ENCODE results near the gene MUC5B. TPM values are rescaled to one million over a fixed set of nuclear protein-coding genes. Genes with fewer than 3 reads are reported as not detected.

MUC5B gene
- total and polyA plus RNA-seq, 2 of the 13 experiments (the other 11 are each of a cell fraction or from before 2014, with no cell fraction given): 0.01 TPM; not detected in 1

- TF ChIP-seq ZFYVE20 (CRISPR knock-in tag; IDR thresholded peaks at IDR 0.05; ENCODE audit: borderline replicate concordance, low read depth) (no peak), NR2F2 (IDR thresholded peaks at IDR 0.05; ENCODE audit: borderline replicate concordance, low read depth) (no peak), TEAD2 (CRISPR knock-in tag; IDR thresholded peaks at IDR 0.05) (no peak), FLYWCH1 (CRISPR knock-in tag; IDR thresholded peaks at IDR 0.05) (no peak), HNRNPH1 (optimal IDR thresholded peaks at IDR 0.05; ENCODE audit: low read depth, low read length) (no peak), EZH2 (conservative IDR thresholded peaks at IDR 0.05; ENCODE audit: low read depth, low read length) (no peak), ZKSCAN5 (CRISPR knock-in tag; IDR thresholded peaks at IDR 0.05) (no peak), CENPBD1 (CRISPR knock-in tag; IDR thresholded peaks at IDR 0.05; ENCODE audit: borderline replicate concordance, low read depth) (no peak), CHD2 (IDR thresholded peaks at IDR 0.05; ENCODE audit: low read depth, low read length) (no peak), FOXJ3 (CRISPR knock-in tag; IDR thresholded peaks at IDR 0.05; ENCODE audit: borderline replicate concordance) (0 out of 2 replicates have a peak, but pooled peaks have one; percentile 14), ZNF260 (CRISPR knock-in tag; IDR thresholded peaks at IDR 0.05; ENCODE audit: borderline replicate concordance, low read depth) (no peak), MTA3 (CRISPR knock-in tag; IDR thresholded peaks at IDR 0.05) (no peak), SNRNP70 (IDR thresholded peaks at IDR 0.05; ENCODE audit: low read depth, low read length) (no peak), SP4 (CRISPR knock-in tag; IDR thresholded peaks at IDR 0.05) (no peak), ZNF775 (CRISPR knock-in tag; IDR thresholded peaks at IDR 0.05; ENCODE audit: borderline replicate concordance) (no peak), ZBTB20 (CRISPR knock-in tag; IDR thresholded peaks at IDR 0.05; ENCODE audit: borderline replicate concordance, low read depth) (0 out of 2 replicates have a peak, but pooled peaks have one; percentile 34), ZNF839 (CRISPR knock-in tag; IDR thresholded peaks at IDR 0.05; ENCODE audit: borderline replicate concordance) (no peak), PPARG (CRISPR knock-in tag; conservative IDR thresholded peaks at IDR 0.05) (no peak), FOXM1 (CRISPR knock-in tag; IDR thresholded peaks at IDR 0.05) (no peak)
- TF ChIP-seq, protein P1, sequence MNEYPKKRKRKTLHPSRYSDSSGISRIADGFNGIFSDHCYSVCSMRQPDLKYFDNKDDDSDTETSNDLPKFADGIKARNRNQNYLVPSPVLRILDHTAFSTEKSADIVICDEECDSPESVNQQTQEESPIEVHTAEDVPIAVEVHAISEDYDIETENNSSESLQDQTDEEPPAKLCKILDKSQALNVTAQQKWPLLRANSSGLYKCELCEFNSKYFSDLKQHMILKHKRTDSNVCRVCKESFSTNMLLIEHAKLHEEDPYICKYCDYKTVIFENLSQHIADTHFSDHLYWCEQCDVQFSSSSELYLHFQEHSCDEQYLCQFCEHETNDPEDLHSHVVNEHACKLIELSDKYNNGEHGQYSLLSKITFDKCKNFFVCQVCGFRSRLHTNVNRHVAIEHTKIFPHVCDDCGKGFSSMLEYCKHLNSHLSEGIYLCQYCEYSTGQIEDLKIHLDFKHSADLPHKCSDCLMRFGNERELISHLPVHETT (CRISPR knock-in tag; conservative IDR thresholded peaks at IDR 0.05): no peak
- TF ChIP-seq, protein P2, sequence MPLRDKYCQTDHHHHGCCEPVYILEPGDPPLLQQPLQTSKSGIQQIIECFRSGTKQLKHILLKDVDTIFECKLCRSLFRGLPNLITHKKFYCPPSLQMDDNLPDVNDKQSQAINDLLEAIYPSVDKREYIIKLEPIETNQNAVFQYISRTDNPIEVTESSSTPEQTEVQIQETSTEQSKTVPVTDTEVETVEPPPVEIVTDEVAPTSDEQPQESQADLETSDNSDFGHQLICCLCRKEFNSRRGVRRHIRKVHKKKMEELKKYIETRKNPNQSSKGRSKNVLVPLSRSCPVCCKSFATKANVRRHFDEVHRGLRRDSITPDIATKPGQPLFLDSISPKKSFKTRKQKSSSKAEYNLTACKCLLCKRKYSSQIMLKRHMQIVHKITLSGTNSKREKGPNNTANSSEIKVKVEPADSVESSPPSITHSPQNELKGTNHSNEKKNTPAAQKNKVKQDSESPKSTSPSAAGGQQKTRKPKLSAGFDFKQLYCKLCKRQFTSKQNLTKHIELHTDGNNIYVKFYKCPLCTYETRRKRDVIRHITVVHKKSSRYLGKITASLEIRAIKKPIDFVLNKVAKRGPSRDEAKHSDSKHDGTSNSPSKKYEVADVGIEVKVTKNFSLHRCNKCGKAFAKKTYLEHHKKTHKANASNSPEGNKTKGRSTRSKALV (CRISPR knock-in tag; IDR thresholded peaks at IDR 0.05): 0 out of 2 replicates have a peak, but pooled peaks have one; percentile 70
- TF ChIP-seq, protein P3, sequence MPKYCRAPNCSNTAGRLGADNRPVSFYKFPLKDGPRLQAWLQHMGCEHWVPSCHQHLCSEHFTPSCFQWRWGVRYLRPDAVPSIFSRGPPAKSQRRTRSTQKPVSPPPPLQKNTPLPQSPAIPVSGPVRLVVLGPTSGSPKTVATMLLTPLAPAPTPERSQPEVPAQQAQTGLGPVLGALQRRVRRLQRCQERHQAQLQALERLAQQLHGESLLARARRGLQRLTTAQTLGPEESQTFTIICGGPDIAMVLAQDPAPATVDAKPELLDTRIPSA (CRISPR knock-in tag; IDR thresholded peaks at IDR 0.05; ENCODE audit: borderline replicate concordance): no peak
- TF ChIP-seq, protein P4, sequence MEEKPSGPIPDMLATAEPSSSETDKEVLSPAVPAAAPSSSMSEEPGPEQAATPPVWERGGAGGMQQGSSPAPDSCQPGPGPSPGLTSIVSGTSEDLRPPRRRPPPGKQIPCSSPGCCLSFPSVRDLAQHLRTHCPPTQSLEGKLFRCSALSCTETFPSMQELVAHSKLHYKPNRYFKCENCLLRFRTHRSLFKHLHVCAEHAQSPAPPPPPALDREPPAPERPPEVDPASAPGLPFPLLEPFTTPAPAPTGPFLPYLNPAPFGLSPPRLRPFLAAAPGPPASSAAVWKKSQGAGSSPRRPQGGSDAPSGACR (CRISPR knock-in tag; IDR thresholded peaks at IDR 0.05): no peak
These were observed 76.0 kb downstream of the MUC5B start (continued) for GRCh38 chr11:1298695-1299492.

Data from HepG2 (cell line).